Measurements from ENCODE around the gene DSP. TPM values are rescaled to one million over a fixed set of nuclear protein-coding genes. Genes with fewer than 3 reads are reported as not detected.

Gene DSP
- total and polyA plus RNA-seq, 2 of the 13 experiments (the other 11 are each of a cell fraction or from before 2014, with no cell fraction given), result 89.8 to 117 TPM

- TF ChIP-seq, protein P1, sequence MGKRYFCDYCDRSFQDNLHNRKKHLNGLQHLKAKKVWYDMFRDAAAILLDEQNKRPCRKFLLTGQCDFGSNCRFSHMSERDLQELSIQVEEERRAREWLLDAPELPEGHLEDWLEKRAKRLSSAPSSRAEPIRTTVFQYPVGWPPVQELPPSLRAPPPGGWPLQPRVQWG (CRISPR knock-in tag; IDR thresholded peaks at IDR 0.05; ENCODE audit: borderline replicate concordance, low read depth), result no peak
- TF ChIP-seq ZNF674 (CRISPR knock-in tag; IDR thresholded peaks at IDR 0.05; ENCODE audit: low read depth) (no peak), TMF1 (CRISPR knock-in tag; IDR thresholded peaks at IDR 0.05; ENCODE audit: low read depth) (no peak), NR2F6 (IDR thresholded peaks at IDR 0.05) (no peak), NR2F6 (CRISPR knock-in tag; IDR thresholded peaks at IDR 0.05) (0 out of 2 replicates have a peak, but pooled peaks have one; percentile 11), RBFOX2 (IDR thresholded peaks at IDR 0.05; ENCODE audit: low read depth, low read length) (no peak), PHF8 (CRISPR knock-in tag; IDR thresholded peaks at IDR 0.05) (no peak), ZNF451 (CRISPR knock-in tag; IDR thresholded peaks at IDR 0.05) (no peak), TFAP4 (IDR thresholded peaks at IDR 0.05; ENCODE audit: borderline replicate concordance, low read depth) (no peak)
These were observed 3.8 kb upstream of the DSP start (continued) for GRCh38 chr6:7537565-7538174.

DNA sequence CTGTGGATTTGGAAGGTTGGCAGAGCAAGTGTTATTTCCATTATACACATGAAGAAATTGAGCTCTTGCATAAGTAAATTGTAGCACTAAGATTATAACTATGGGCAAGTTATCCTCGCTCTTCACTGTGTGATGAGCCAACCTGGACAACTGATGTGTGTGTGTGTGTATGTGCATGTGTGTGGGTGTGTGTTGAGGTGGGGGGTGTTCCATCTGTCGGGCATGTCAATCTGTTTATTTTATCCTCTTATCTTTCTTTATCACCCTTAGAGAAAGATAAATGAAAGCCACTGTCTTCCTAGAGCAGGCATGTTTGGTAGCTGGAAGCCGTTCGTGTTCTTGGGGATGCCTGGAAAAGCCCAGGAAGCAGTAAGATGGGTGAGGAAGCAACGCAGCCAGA, 3.0 kb upstream of the DSP start:
- intact Hi-C loops (cut with micrococcal nuclease; ENCODE audit: unreplicated experiment), result no loop called here
- POLR2A ChIA-PET, result interaction anchor here (1.1 to 1.6 kb wide), 4 partner anchors 23 to 112 kb away, joined by 3 to 6 read pairs (median 3); partner anchors contain the start of gene SNRNP48
- TF ChIP-seq KLF11 (CRISPR knock-in tag; IDR thresholded peaks at IDR 0.05) (no peak), RORA (CRISPR knock-in tag; IDR thresholded peaks at IDR 0.05) (no peak), NR0B2 (CRISPR knock-in tag; IDR thresholded peaks at IDR 0.05) (no peak), ZNF557 (CRISPR knock-in tag; IDR thresholded peaks at IDR 0.05) (no peak), ZNF781 (CRISPR knock-in tag; IDR thresholded peaks at IDR 0.05; ENCODE audit: borderline replicate concordance, not compliant biosample characterization) (no peak), ZFAT (CRISPR knock-in tag; conservative IDR thresholded peaks at IDR 0.05) (no peak), HNF4G (IDR thresholded peaks at IDR 0.05; ENCODE audit: borderline replicate concordance, low read depth, low read length) (no peak), HNF4G (CRISPR knock-in tag; IDR thresholded peaks at IDR 0.05; ENCODE audit: borderline replicate concordance, low read depth) (no peak)
- TF ChIP-seq, protein P2, sequence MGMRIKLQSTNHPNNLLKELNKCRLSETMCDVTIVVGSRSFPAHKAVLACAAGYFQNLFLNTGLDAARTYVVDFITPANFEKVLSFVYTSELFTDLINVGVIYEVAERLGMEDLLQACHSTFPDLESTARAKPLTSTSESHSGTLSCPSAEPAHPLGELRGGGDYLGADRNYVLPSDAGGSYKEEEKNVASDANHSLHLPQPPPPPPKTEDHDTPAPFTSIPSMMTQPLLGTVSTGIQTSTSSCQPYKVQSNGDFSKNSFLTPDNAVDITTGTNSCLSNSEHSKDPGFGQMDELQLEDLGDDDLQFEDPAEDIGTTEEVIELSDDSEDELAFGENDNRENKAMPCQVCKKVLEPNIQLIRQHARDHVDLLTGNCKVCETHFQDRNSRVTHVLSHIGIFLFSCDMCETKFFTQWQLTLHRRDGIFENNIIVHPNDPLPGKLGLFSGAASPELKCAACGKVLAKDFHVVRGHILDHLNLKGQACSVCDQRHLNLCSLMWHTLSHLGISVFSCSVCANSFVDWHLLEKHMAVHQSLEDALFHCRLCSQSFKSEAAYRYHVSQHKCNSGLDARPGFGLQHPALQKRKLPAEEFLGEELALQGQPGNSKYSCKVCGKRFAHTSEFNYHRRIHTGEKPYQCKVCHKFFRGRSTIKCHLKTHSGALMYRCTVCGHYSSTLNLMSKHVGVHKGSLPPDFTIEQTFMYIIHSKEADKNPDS (CRISPR knock-in tag; IDR thresholded peaks at IDR 0.05), result no peak
- Histone ChIP-seq H3K9me3 (ENCODE audit: low read length) (no peaks in the 10 kb centered on the region), H3K4me3 (replicated peaks in 1 of 3; ENCODE audit: insufficient read depth in 1 of 3, low read depth in 2 of 3, low read length in 3 of 3) (no peak overlapping the region), H3K36me3 (replicated peaks in 1 of 2; ENCODE audit: control insufficient read depth in 1 of 2, insufficient read depth in 2 of 2, low read length in 2 of 2) (no peaks in the 10 kb centered on the region), H3K4me2 (ENCODE audit: low read depth, low read length) (no peak overlapping the region), H3K79me2 (ENCODE audit: insufficient read depth, low read length) (peaks cover 19% of the 10 kb centered on the region), H3K9ac (ENCODE audit: insufficient read depth, low read depth, low read length) (no peak overlapping the region), H2AFZ (ENCODE audit: low read length) (no peak overlapping the region), H3K4me1 (ENCODE audit: insufficient read depth, low read length) (peaks cover 32% of the 10 kb centered on the region), H3K27me3 (ENCODE audit: control insufficient read depth in 1 of 2, insufficient read depth in 2 of 2, low read length in 2 of 2) (no peaks in the 10 kb centered on the region; a peak in 1 of 5 replicates), H3K27ac (ENCODE audit: extremely low read length, insufficient read depth, low read length) (no peak overlapping the region), H4K20me1 (ENCODE audit: insufficient read depth, low read length) (peaks cover 4% of the 10 kb centered on the region)
- 78% methylated on average over 5 of the region's 5 CpGs for WGBS (ENCODE audit: low lambda C conversion rate)
- DNase-seq (ENCODE audit: low spot score) (no peak), ATAC-seq (no peak), FAIRE-seq (no peak)
- in situ Hi-C loops (cut with HindIII; ENCODE audit: extremely low pct_ligation_motif_present, low pct_unique_long_range_greater_than_20kb), result no loop called here
- no TSS peak for BruUV-seq (replicated peaks)
- CTCF ChIA-PET (ENCODE audit: low intra/inter-chr PET ratio, low total read pairs), result no interaction called here
